GM21526 (cell line): ENCODE data around the gene BRD2.

ENCODE experiments used
- ATAC-seq: cut with Tn5 transposase; IDR thresholded peaks from one replicate; pipeline ENCODE4 v1.9.1; 2021; ENCODE audit warnings: moderate library complexity; ENCODE audit not compliant: unreplicated experiment, low FRiP score

Gene BRD2

GRCh38 chr6:33023536-33023935, 55.1 kb downstream of the BRD2 start:
- no peak for ATAC-seq

GRCh38 chr6:33024521-33024920, 56.1 kb downstream of the BRD2 start:
- no peak for ATAC-seq

GRCh38 chr6:33028220-33028849, 59.9 kb downstream of the BRD2 start:
- no peak for ATAC-seq

GRCh38 chr6:33029328-33030184, 61.2 kb downstream of the BRD2 start:
- ATAC-seq = peak; percentile 64

GRCh38 chr6:33030245-33030644, 61.9 kb downstream of the BRD2 start:
- no peak for ATAC-seq
